ENCODE measurements around the gene ATP8A1.
A peak's percentile ranks its signal among the peaks of the same experiment; 100 is the strongest.

ATP8A1 gene

DNA sequence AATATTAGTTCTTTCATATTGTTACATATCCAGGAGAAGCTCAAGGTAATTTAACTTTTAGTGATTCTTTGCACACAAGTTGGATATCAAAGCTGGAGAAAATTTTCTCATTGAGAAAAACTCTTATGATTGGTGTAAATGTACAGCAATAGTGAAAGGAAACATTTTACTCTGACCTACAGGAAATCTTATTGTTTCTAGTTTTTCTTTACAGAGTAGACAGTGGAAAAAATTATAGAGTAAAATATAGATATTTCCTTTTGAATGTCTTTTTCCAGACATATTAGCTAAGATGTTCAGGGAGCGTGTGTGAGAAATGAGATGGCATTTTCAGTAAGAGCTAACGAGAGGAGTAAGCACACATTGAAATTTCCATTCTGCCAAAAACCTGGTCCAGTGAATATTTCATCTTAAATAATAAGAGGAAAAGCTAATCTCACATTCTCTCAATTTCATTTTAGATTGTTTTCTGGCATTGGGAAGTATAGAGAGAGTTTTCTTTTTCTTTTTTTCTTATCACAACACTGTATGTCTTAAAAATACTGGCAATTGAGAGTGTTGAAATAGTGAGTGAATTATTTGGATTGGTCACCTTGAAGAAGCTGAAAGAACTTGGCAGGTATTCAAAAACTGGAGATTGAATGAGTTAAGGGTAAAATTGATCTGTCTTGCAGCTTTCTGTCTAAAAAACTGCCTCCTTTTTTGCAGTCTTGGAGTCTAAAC lies 15.6 kb upstream of the ATP8A1 start:
- Histone ChIP-seq H3K9me3 (ENCODE audit: severe bottlenecking) (no peaks in the 10 kb centered on the region), H3K27me3 (ENCODE audit: insufficient read depth, poor library complexity, severe bottlenecking) (peaks cover 9% of the 10 kb centered on the region), H3K27ac (ENCODE audit: poor library complexity, severe bottlenecking) (no peak overlapping the region), H3K4me1 (ENCODE audit: insufficient read depth, poor library complexity, severe bottlenecking) (no peaks in the 10 kb centered on the region), H3K4me3 (ENCODE audit: severe bottlenecking) (no peak overlapping the region), H3K36me3 (ENCODE audit: low read depth) (no peaks in the 10 kb centered on the region)
- no peak for TF ChIP-seq CTCF (IDR thresholded peaks at IDR 0.05; ENCODE audit: poor library complexity, severe bottlenecking)
- DNase-seq (ENCODE audit: low spot score) (no peak), ATAC-seq (ENCODE audit: low read depth) (no peak)

DNA sequence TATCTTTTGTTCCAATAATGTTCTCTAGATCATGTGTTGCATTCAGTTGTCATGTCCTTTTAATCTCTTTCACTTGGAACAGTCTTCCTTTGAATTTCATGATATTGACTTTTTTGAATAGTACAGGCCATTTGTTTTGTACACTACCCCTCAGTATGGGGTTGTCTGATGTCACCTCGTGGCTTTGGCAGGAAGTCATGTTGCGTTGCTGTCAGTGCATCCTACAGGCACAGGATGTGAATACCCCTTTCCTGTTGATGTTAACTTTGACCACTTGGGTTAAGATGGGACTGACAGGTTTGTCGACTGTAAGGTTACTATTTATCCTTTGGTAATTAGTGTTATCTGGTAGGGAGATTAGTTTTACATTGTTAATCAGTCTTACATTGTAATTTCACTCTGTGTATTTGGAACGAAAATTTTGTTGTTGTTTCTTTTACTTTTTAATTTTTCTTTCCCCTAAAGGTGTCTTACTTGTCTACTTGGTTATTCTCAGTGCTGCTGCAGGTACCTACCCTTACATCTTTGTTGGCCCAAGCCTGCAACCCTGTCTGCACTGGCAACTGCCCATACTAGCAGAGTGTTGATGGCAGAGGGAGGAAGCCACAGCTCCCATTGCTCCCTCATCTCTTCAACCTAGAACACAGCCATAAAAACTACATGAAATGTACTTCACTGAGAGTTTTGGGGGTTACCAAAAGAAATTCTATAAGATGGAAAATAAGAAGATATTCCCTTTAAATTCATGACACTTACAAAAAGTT lies 14.7 kb upstream of the ATP8A1 start:
- Histone ChIP-seq H3K36me3 (ENCODE audit: low read depth) (no peaks in the 10 kb centered on the region), H3K4me3 (ENCODE audit: severe bottlenecking) (no peak overlapping the region), H3K9me3 (ENCODE audit: severe bottlenecking) (no peaks in the 10 kb centered on the region), H3K27me3 (ENCODE audit: insufficient read depth, poor library complexity, severe bottlenecking) (peaks cover 18% of the 10 kb centered on the region), H3K27ac (ENCODE audit: poor library complexity, severe bottlenecking) (no peak overlapping the region), H3K4me1 (ENCODE audit: insufficient read depth, poor library complexity, severe bottlenecking) (no peaks in the 10 kb centered on the region)
- TF ChIP-seq CTCF (IDR thresholded peaks at IDR 0.05; ENCODE audit: poor library complexity, severe bottlenecking), result no peak
- DNase-seq (ENCODE audit: low spot score), result no peak
- ATAC-seq (ENCODE audit: low read depth), result no peak

DNA sequence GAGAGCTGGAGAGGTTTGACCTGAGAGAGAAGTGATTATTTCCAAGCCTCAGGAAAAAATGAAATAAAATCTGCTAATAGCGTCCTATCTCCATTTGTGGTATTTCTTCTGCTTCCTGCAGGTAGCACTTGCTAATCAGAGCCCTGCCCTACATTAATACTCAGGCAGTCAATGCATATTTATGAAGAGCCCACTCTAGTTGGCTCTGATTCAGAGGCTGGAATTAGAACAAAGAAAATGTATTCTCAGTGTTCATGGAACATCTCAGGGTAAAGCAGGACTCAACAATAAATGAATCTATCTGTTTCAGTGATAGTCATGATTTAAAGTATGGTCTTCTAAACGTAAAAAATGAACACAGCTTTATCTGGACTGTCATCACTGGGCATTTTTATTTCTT lies 1.4 kb upstream of the ATP8A1 start:
- ATAC-seq (ENCODE audit: low read depth), result no peak
- no peak for TF ChIP-seq CTCF (IDR thresholded peaks at IDR 0.05; ENCODE audit: poor library complexity, severe bottlenecking)
- H3K9me3 ChIP-seq (ENCODE audit: severe bottlenecking), result no peaks in the 10 kb centered on the region
- H3K27ac ChIP-seq (ENCODE audit: poor library complexity, severe bottlenecking), result no peak overlapping the region
- no peaks in the 10 kb centered on the region for H3K36me3 ChIP-seq (ENCODE audit: low read depth)
- peaks cover 8% of the 10 kb centered on the region for H3K27me3 ChIP-seq (ENCODE audit: insufficient read depth, poor library complexity, severe bottlenecking)
- no peak for DNase-seq (ENCODE audit: low spot score)
- H3K4me1 ChIP-seq (ENCODE audit: insufficient read depth, poor library complexity, severe bottlenecking), result peaks cover 17% of the 10 kb centered on the region
- no peak overlapping the region for H3K4me3 ChIP-seq (ENCODE audit: severe bottlenecking)

- peak overlapping the region; percentile 41 for H3K4me3 ChIP-seq (ENCODE audit: severe bottlenecking)
- no peak for DNase-seq (ENCODE audit: low spot score)
- no peak; the same call in 2 of the 3 replicates for ATAC-seq (ENCODE audit: low read depth)
- TF ChIP-seq CTCF (IDR thresholded peaks at IDR 0.05; ENCODE audit: poor library complexity, severe bottlenecking), result no peak
- peaks cover 6% of the 10 kb centered on the region for H3K27me3 ChIP-seq (ENCODE audit: insufficient read depth, poor library complexity, severe bottlenecking)
- no peaks in the 10 kb centered on the region for H3K36me3 ChIP-seq (ENCODE audit: low read depth)
- H3K4me1 ChIP-seq (ENCODE audit: insufficient read depth, poor library complexity, severe bottlenecking), result peaks cover 17% of the 10 kb centered on the region
- no peak overlapping the region for H3K27ac ChIP-seq (ENCODE audit: poor library complexity, severe bottlenecking)
- no peaks in the 10 kb centered on the region for H3K9me3 ChIP-seq (ENCODE audit: severe bottlenecking)
Measured at GRCh38 chr4:42656679-42656943, 294 bp downstream of the ATP8A1 start.
